NB4 (cell line): ENCODE results near the gene GREB1.

ENCODE experiments used
- DNase-seq: peaks from one replicate; pipeline ENCODE4 v3.0.0; 2010; ENCODE audit warnings: low read depth
- H3K4me3 ChIP-seq: one replicate; pipeline ENCODE4 v1.5.1; 2011; ENCODE audit warnings: mild to moderate bottlenecking, low read depth, low read length, moderate library complexity
- MAX ChIP-seq: IDR thresholded peaks from 2 replicates; pipeline ENCODE4 v1.6.1; 2011; ENCODE audit warnings: low read depth, low read length
- MYC ChIP-seq: IDR thresholded peaks from 2 replicates; pipeline ENCODE4 v1.6.1; 2011; ENCODE audit warnings: low read depth, low read length
- POLR2A ChIP-seq: IDR thresholded peaks from 2 replicates; pipeline ENCODE4 v1.6.1; 2011; ENCODE audit warnings: mild to moderate bottlenecking; ENCODE audit not compliant: insufficient read length; ENCODE audit errors: extremely low read depth
- TF ChIP-seq, protein P1 (sequence below): IDR thresholded peaks from one replicate; pipeline ENCODE4 v1.5.1; 2012; ENCODE audit warnings: low read depth, low read length

GREB1 gene

DNA sequence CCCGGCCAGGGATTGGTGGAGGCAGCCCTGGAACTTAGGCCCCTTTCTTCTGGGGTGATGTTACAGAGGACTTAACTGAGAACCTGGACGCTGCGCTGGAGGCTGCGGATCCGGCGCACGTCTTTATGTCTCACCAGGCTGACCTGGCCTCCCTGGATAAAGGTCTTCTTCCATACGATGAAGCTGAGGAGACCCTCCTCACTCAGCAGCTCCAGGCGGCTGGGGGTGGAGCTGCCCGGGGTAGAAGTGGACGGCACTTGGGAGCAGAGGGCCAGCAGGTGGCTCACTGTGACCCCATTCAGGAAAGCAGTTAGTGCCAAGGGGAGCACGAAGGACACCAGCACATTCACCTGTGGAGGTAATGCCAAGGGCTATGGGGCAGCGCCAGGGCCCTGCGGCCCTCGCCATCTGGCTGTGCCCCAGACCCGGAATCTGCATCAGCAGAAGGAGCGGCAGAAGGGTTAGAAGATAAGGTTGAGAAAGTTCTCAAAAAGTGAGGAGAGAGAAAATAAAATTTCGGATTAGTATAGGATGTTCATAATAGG is 128.1 kb downstream of the GREB1 start:
- TF ChIP-seq MAX (no peak), MYC (no peak), POLR2A (no peak)
- TF ChIP-seq, protein P1, sequence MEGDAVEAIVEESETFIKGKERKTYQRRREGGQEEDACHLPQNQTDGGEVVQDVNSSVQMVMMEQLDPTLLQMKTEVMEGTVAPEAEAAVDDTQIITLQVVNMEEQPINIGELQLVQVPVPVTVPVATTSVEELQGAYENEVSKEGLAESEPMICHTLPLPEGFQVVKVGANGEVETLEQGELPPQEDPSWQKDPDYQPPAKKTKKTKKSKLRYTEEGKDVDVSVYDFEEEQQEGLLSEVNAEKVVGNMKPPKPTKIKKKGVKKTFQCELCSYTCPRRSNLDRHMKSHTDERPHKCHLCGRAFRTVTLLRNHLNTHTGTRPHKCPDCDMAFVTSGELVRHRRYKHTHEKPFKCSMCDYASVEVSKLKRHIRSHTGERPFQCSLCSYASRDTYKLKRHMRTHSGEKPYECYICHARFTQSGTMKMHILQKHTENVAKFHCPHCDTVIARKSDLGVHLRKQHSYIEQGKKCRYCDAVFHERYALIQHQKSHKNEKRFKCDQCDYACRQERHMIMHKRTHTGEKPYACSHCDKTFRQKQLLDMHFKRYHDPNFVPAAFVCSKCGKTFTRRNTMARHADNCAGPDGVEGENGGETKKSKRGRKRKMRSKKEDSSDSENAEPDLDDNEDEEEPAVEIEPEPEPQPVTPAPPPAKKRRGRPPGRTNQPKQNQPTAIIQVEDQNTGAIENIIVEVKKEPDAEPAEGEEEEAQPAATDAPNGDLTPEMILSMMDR = no peak
- H3K4me3 ChIP-seq = no peak overlapping the region
- DNase-seq = no peak

DNA sequence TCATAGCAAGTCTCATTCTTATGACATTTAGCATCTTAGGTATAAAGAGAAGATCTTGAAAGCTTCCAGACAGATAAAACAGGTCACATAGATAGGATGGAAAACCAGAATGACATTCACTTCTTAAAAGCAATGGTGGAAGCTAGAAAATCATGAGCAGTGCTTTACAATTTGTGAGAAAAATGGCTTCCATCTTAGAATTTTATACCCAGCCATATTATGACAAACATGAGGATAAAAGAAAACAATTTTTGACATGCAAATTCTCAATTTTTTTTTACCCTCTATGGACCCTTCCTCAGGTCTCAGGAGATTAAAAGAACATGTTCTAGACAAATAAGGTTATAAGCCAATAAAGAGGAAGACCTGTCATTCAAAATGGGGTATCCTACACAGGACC is 129.0 kb downstream of the GREB1 start:
- no peak overlapping the region for H3K4me3 ChIP-seq
- no peak for TF ChIP-seq MAX
- TF ChIP-seq MYC = no peak
- TF ChIP-seq, protein P1 = no peak
- TF ChIP-seq POLR2A = no peak
- no peak for DNase-seq

GRCh38 chr2:11663427-11663826 is 129.6 kb downstream of the GREB1 start:
- TF ChIP-seq, protein P1 = no peak
- TF ChIP-seq POLR2A = no peak
- TF ChIP-seq MYC = no peak
- TF ChIP-seq MAX = no peak
- no peak for DNase-seq
- H3K4me3 ChIP-seq = no peak overlapping the region

GRCh38 chr2:11665028-11665427 is 131.2 kb downstream of the GREB1 start:
- no peak overlapping the region for H3K4me3 ChIP-seq
- TF ChIP-seq, protein P1 = no peak
- TF ChIP-seq MAX = no peak
- no peak for TF ChIP-seq MYC
- no peak for TF ChIP-seq POLR2A
- DNase-seq = no peak

DNA sequence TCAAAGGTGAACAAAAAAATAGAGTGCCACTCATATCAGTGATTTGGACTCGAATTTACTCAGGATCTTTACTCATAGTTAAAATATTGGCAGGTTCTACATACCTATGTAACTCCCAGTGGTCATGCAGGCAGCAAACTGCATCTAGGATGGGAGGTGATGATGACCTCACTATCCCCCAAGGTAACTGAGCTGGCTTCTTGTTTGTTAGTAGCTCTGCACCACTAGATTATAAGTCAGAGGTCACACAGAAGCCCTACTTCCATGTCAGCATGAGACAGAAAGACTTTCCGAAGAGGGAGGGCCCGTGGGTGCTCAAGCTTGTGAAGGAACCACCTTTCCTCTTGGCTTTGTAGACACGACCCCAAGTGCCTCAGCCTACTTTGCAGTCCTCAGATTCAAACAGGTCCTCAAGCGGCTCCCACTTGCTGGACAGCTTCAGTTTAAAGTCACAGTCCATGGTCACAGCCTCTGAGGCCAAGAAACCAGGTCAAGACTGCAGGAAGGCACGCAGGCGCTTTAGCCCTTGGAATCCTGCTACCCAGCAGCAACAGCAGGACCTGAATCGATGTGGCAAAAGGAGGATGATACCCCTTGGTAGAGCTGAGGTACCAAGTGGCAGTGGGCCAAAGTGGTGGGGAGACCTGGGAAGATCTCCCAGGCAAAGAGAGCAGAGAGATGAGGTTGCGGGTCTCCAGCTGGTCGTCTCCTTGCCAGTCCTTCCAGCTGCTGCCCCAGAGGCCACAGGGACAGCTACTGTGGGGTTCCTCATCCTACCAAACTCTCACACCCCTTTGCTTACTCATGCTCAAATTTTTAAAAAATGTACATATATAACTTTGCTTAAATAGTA is 131.9 kb downstream of the GREB1 start:
- H3K4me3 ChIP-seq = no peak overlapping the region
- no peak for DNase-seq
- TF ChIP-seq MYC (no peak), POLR2A (no peak)

DNA sequence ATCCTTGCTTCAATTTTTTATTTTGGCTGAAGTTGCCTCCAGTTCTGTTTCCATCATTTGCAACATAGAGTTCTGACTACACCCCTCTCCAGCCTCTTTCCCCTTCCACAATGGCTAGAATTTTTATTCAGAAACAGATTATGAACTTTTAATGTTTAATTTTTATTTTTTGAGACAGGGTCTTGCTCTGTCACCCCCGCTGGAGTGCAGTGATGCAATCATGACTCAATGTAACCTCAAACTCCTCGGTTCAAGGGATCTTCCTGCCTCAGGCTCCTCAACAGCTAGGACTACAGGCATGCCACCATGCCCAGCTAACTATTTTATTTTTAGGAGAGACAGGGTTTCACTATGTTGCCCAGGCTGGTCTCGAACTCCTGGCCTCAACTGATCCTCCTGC is 133.3 kb downstream of the GREB1 start:
- TF ChIP-seq, protein P1 = no peak
- TF ChIP-seq POLR2A (no peak), MAX (no peak), MYC (no peak)

More for the DNA sequence above, 133.3 kb downstream of the GREB1 start:
- no peak overlapping the region for H3K4me3 ChIP-seq
- peak; percentile 44 for DNase-seq
